Caco-2 (cell line): ENCODE results near the gene GRB10. TPM values are rescaled to one million over a fixed set of nuclear protein-coding genes. Genes with fewer than 3 reads are reported as not detected.

Experiments
- BruUV-seq: library from RNA; stranded (reverse); fragments of 400-500 nt; replicated peaks from 2 replicates; lab custom pipeline; 2021; lab: Mats Ljungman, UMichigan
- CTCF ChIA-PET: fragments of 300-600 bp; sonication (Branson Sonifier 250); formaldehyde crosslinking; loops from one replicate; lab custom pipeline; 2022; ENCODE audit warnings: antibody characterized with exemption; lab: Charles Lee
- POLR2A ChIA-PET: fragments of 300-600 bp; sonication (Branson Sonifier 250); formaldehyde crosslinking; loops from one replicate; lab custom pipeline; 2022; ENCODE audit warnings: antibody characterized with exemption; lab: Charles Lee
- DNase-seq, 2 experiments: peaks; one replicate each; pipeline versions ENCODE4 v3.0.0 to v3.0.0-alpha.2; 2020 to 2022
- H3K27me3 ChIP-seq: replicated peaks from 2 replicates; pipeline ENCODE4 v1.6.0; 2011; ENCODE audit warnings: low read length; ENCODE audit not compliant: control insufficient read depth, insufficient read depth
- H3K36me3 ChIP-seq: 2 replicates; pipeline ENCODE4 v1.5.1; 2011; ENCODE audit warnings: low read length; ENCODE audit not compliant: control insufficient read depth, insufficient read depth
- H3K4me1 ChIP-seq: fragments of 250-450 bp; sonication (Bioruptor Pico); 2 replicates; pipeline ENCODE4 v1.5.1; 2020; ENCODE audit warnings: mild to moderate bottlenecking
- H3K4me3 ChIP-seq: 2 replicates; pipeline ENCODE4 v1.5.1; 2011; ENCODE audit warnings: low read depth, mild to moderate bottlenecking, control low read depth, low read length
- H3K9me3 ChIP-seq: fragments of 250-450 bp; sonication (Bioruptor Pico); 2 replicates; pipeline ENCODE4 v1.5.1; 2020; ENCODE audit warnings: mild to moderate bottlenecking, moderate library complexity
- H3K27ac Mint-ChIP-seq: one replicate; pipeline ENCODE4 v1.8.0; 2022; ENCODE audit warnings: mixed read lengths; ENCODE audit not compliant: unreplicated experiment
- H3K27me3 Mint-ChIP-seq: one replicate; pipeline ENCODE4 v1.8.0; 2022; ENCODE audit warnings: mixed read lengths; ENCODE audit not compliant: insufficient read depth, unreplicated experiment
- H3K36me3 Mint-ChIP-seq: one replicate; pipeline ENCODE4 v1.8.0; 2022; ENCODE audit warnings: mild to moderate bottlenecking, mixed read lengths; ENCODE audit not compliant: insufficient read depth, unreplicated experiment
- H3K4me1 Mint-ChIP-seq: one replicate; pipeline ENCODE4 v1.8.0; 2022; ENCODE audit warnings: low read depth, mixed read lengths; ENCODE audit not compliant: unreplicated experiment
- H3K4me3 Mint-ChIP-seq: one replicate; pipeline ENCODE4 v1.8.0; 2022; ENCODE audit warnings: mild to moderate bottlenecking, moderate library complexity, mixed read lengths; ENCODE audit not compliant: unreplicated experiment
- H3K9me3 Mint-ChIP-seq: one replicate; pipeline ENCODE4 v1.8.0; 2022; ENCODE audit warnings: mixed read lengths; ENCODE audit not compliant: unreplicated experiment
- intact Hi-C: fragments of 100-400 bp; cut with micrococcal nuclease; formaldehyde crosslinking; loops from one replicate; pipeline ENCODE4 v1.10.0; 2022; ENCODE audit not compliant: unreplicated experiment
- total RNA-seq: library from RNA; stranded (reverse); gene quantifications from 2 replicates; pipeline ENCODE4 v1.2.3, GENCODE V29; 2022
- TF ChIP-seq, protein P1 (sequence below), 2 experiments: fragments of 200-600 bp in 1 of 2; IDR thresholded peaks; 1 replicate in 1 of 2; 2 replicates in 1 of 2; pipeline versions ENCODE4 v1.5.1 to v1.8.0; 2011 to 2022; ENCODE audit warnings: antibody characterized with exemption in 1 of 2, control low read depth in 1 of 2, inconsistent platforms in 1 of 2, low read depth in 1 of 2, low read length in 1 of 2, mild to moderate bottlenecking in 1 of 2, moderate library complexity in 1 of 2; ENCODE audit not compliant: insufficient read depth in 1 of 2, severe bottlenecking in 1 of 2, unreplicated experiment in 1 of 2

GRB10 gene
- total RNA-seq, 1 experiment from 2014 or later: 79.3 TPM

DNA sequence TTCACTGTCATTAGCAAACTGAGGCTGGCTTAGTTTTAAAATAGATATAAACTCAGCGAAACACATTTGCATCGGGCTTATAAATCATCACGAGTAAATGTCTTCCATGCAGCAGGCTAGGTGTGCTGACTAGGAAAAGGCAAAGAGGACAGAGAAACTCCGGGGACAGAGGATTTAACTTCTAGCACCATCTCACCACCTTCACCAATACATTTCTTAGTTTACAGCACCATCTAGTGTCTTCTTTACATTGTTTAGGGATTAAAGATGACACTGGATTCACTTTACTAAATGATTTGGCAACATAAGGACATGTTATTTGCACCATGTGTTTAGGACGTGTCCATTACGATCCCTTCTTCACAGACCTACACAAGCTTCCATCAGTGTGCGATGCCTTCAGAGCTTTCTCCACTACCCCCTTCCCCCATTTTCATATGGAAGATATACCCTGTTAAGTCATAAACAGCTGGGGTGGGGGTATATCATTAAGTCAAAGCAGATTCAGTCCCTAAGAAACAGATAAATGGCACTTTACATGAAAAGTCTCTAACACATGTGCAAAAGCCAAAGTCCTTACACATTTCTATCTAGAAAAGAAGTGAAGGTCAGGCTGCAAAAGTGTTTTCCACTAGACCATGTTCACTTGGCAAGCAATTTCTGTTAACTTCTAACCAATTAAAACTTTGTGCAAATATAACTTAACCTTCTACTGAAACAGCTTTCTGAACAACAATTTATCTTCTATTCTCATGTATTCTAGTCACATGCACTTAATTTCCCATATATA is 103.3 kb downstream of the GRB10 start:
- peak in 1 of 2 experiments; percentile 22 for DNase-seq
- Histone ChIP-seq H3K4me3 (no peak overlapping the region), H3K27me3 (no peaks in the 10 kb centered on the region), H3K36me3 (no peaks in the 10 kb centered on the region), H3K9me3 (no peaks in the 10 kb centered on the region), H3K4me1 (no peaks in the 10 kb centered on the region)
- CTCF ChIA-PET: interaction anchor here (0.6 kb wide), 1 partner anchor 61 kb away, joined by 3 read pairs; no protein-coding TSS in a partner anchor
- BruUV-seq: no TSS peak
- intact Hi-C loops: loop anchor here (1.0 to 10.0 kb wide), 5 partner anchors 37 to 587 kb away; no protein-coding TSS in a partner anchor
- no peak overlapping the region for H3K4me3 Mint-ChIP-seq
- no peaks in the 10 kb centered on the region for H3K27me3 Mint-ChIP-seq
- POLR2A ChIA-PET: no interaction called here
- no peaks in the 10 kb centered on the region for H3K9me3 Mint-ChIP-seq
- TF ChIP-seq, protein P1, sequence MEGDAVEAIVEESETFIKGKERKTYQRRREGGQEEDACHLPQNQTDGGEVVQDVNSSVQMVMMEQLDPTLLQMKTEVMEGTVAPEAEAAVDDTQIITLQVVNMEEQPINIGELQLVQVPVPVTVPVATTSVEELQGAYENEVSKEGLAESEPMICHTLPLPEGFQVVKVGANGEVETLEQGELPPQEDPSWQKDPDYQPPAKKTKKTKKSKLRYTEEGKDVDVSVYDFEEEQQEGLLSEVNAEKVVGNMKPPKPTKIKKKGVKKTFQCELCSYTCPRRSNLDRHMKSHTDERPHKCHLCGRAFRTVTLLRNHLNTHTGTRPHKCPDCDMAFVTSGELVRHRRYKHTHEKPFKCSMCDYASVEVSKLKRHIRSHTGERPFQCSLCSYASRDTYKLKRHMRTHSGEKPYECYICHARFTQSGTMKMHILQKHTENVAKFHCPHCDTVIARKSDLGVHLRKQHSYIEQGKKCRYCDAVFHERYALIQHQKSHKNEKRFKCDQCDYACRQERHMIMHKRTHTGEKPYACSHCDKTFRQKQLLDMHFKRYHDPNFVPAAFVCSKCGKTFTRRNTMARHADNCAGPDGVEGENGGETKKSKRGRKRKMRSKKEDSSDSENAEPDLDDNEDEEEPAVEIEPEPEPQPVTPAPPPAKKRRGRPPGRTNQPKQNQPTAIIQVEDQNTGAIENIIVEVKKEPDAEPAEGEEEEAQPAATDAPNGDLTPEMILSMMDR (IDR thresholded peaks at IDR 0.05; ENCODE audit: insufficient read depth in 1 of 2, low read depth in 1 of 2, low read length in 1 of 2, severe bottlenecking in 1 of 2, unreplicated experiment in 1 of 2): peak in 1 of 2 experiments; percentile 15
- H3K36me3 Mint-ChIP-seq: peaks cover 15% of the 10 kb centered on the region
- H3K4me1 Mint-ChIP-seq: no peaks in the 10 kb centered on the region
- no peak overlapping the region for H3K27ac Mint-ChIP-seq

DNA sequence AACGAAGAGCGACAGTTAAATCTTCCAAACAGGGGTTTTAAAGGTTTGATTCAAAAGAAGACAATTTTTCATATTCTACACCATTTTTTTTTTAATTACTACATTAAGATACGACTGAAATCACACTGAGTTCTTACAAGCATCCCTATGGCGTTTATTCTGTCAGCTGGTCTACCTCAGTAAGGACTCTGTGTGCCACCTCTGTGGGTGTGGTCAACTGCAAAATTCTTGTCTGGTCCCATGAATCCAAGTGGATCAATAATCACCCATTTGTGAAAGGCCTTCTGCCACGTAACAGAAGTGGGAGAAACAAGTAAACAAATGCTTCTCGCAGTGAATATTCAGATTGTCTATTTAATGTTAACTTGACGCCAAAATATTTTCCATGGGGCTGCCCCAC is 104.1 kb downstream of the GRB10 start:
- ChIA-PET POLR2A (no interaction called here), CTCF (interaction anchor here (0.6 kb wide), 1 partner anchor 60 kb away, joined by 3 read pairs; no protein-coding TSS in a partner anchor)
- Mint-ChIP-seq H3K27ac (no peak overlapping the region), H3K4me3 (no peak overlapping the region), H3K4me1 (no peaks in the 10 kb centered on the region), H3K9me3 (no peaks in the 10 kb centered on the region), H3K27me3 (no peaks in the 10 kb centered on the region), H3K36me3 (peaks cover 23% of the 10 kb centered on the region)
- BruUV-seq: no TSS peak
- intact Hi-C loops: loop anchor here (5.0 to 10.0 kb wide), 2 partner anchors 36 to 474 kb away; no protein-coding TSS in a partner anchor
- Histone ChIP-seq H3K27me3 (no peaks in the 10 kb centered on the region), H3K4me1 (no peaks in the 10 kb centered on the region), H3K9me3 (no peaks in the 10 kb centered on the region), H3K36me3 (no peaks in the 10 kb centered on the region), H3K4me3 (no peak overlapping the region)
- no peak for DNase-seq
- TF ChIP-seq, protein P1 (IDR thresholded peaks at IDR 0.05; ENCODE audit: insufficient read depth in 1 of 2, low read depth in 1 of 2, low read length in 1 of 2, severe bottlenecking in 1 of 2, unreplicated experiment in 1 of 2): no peak

DNA sequence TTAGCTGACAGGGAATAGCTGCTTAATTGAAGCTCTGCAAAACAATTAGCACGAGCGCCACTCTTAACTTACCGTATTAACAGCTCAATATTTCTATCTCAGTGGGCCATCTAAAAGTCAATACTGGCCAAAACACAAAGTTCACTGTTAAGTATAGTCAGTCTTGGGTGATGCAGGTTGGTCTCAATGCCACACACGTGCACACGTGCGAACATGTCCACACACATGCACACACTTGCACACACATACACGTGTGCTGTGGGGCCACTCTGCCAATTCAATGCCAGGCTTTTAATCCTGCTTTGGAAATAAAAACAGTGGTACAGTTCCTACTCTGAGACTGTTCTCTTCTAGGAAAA is 105.1 kb downstream of the GRB10 start:
- no TSS peak for BruUV-seq
- DNase-seq: no peak
- Histone ChIP-seq H3K4me1 (no peaks in the 10 kb centered on the region), H3K9me3 (no peaks in the 10 kb centered on the region), H3K4me3 (no peak overlapping the region), H3K27me3 (no peaks in the 10 kb centered on the region), H3K36me3 (no peaks in the 10 kb centered on the region)
- ChIA-PET POLR2A (no interaction called here), CTCF (no interaction called here)
- no peaks in the 10 kb centered on the region for H3K4me1 Mint-ChIP-seq
- no peaks in the 10 kb centered on the region for H3K27me3 Mint-ChIP-seq
- H3K9me3 Mint-ChIP-seq: no peaks in the 10 kb centered on the region
- peaks cover 22% of the 10 kb centered on the region for H3K36me3 Mint-ChIP-seq
- intact Hi-C loops: loop anchor here (5.0 to 10.0 kb wide), 2 partner anchors 35 to 473 kb away; no protein-coding TSS in a partner anchor
- TF ChIP-seq, protein P1 (IDR thresholded peaks at IDR 0.05; ENCODE audit: insufficient read depth in 1 of 2, low read depth in 1 of 2, low read length in 1 of 2, severe bottlenecking in 1 of 2, unreplicated experiment in 1 of 2): no peak
- H3K27ac Mint-ChIP-seq: no peak overlapping the region
- H3K4me3 Mint-ChIP-seq: no peak overlapping the region
